GM21515 (cell line): ENCODE data around the gene ZNF253.
A peak's percentile ranks its signal among the peaks of the same experiment; 100 is the strongest.
"Not testable (repeated sequence)": the region's sequence is repeated elsewhere in the genome, so short reads cannot be mapped to it uniquely, and the experiment has no call there.

ENCODE experiments used
- ATAC-seq: cut with Tn5 transposase; IDR thresholded peaks from one replicate; pipeline ENCODE4 v1.9.1; 2021; ENCODE audit not compliant: unreplicated experiment

The ZNF253 gene

DNA sequence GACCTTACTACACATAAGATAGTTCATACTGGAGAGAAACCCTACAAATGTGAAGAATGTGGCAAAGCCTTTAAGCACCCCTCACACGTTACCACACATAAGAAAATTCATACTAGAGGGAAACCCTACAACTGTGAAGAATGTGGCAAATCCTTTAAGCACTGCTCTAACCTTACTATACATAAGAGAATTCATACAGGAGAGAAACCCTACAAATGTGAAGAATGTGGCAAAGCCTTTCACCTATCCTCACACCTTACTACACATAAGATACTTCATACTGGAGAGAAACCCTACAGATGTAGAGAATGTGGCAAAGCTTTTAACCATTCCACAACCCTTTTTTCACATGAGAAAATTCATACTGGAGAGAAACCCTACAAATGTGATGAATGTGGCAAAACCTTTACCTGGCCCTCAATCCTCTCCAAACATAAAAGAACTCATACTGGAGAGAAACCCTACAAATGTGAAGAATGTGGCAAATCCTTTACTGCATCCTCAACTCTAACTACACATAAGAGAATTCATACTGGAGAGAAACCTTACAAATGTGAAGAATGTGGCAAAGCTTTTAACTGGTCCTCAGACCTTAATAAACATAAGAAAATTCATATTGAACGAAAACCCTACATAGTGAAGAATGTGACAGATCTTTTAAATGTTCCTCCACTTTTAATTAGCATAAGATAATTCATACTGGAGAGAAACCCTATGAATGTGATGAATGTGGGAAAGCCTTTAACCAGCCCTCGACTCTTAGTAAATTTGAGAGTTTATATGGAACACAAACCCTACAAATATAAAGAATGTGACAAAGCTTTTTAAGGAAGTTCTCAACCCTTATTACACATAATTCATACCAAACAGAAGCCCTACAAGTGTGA, 26.6 kb downstream of the ZNF253 start:
- not testable (repeated sequence) for ATAC-seq

DNA sequence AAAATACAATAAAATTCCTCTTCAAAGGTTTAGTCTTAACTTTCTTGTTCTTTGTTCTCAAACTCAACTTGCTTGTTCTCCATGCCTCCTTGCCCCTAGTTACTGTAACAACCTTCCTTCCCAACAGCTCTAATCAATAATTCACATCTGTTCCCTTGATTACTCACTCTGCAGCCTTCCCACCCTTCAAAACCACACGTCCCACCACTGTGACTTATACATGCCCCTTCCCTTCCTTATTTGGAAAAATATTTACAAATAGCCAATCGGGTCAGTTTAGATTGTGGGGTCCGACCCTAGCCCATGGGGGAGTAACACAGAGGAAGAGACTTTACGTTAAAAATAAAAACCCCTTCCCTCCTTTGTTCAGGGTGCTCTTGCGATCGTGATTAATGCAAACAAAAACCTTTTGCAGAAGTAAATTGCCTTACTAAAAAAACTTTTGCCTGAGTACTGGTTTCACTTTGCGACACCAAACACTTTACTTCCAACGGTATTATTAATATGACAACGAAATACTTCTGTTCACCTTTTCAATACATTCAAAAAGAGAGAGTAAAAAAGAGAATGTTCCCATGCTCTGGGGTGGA, 34.6 kb downstream of the ZNF253 start:
- peak; percentile 9 for ATAC-seq

DNA sequence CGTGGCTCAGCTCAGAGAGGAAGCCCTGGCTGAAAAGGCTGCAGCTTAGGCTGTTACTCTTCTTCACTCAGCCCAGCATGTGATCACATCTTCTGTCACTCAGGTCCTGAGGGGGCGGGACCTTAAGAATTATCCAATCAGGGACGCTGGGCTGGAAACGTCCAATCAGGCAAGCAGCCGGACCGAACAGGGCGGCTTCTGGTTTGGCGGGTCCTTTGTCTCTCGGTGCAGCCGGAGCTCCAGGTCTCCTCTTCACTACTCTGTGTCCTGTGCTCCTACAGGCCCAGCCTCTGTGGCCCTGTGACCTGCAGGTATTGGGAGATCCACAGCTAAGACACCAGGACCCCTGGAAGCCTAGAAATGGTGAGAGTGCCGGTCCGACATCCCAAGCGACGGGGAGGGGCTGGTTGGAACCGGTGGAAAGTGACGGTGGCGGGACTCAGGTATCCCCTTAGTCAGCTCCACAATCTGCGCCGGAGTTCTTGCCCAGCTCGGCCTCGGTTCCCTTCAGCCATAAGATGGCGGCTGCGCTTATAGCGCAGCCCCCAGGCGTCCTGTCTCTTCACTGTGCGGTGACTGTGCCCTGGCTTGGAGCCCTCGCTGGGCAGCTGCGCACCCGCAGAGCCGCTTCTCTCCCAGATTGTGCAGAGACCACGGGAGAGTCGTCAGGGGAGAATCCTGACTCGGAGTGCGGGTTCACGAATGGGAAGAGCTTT, 35.2 kb downstream of the ZNF253 start, which contains the start of gene ZNF93:
ZNF93 (plus strand) TSS at position 218 of the 716 bp plus-strand sequence; CDS start at position 361, 143 bp downstream.
- ATAC-seq = peak; percentile 93

DNA sequence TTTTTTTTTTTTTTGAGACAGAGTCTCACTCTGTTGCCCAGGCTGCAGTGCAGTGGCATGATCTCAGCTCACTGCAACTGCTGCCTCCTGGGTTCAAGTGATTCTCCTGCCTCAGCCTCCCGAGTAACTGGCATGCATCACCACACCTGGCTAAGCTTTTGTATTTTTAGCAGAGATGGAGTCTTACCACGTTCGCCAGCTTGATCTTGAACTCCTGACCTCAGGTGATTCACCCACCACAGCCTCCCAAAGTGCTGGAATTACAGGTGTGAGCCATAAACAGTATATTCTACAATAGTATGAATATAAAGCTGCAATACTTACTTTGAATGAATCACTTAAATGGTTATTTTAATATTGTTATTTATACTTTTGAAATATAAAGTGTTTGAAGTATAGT, 41.9 kb downstream of the ZNF253 start:
- ATAC-seq = not testable (repeated sequence)

DNA sequence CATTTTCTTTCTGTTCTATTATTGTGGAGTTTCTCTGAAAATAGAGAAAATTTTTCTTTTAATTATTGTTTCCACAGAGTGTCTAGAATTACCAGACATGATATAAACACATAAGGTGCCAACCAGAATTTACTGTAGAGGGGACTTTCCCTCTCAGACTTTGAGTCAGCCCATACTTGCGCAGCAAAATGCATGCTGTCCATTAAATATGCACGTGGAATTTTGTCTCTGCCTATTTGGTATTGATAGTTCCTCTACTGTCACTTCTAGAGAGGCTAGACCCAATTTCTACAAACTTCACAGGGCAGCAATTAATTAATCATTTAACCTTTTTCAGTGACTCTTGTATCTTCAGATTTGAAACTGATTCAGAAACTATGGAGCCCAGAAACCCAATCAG, 44.0 kb downstream of the ZNF253 start:
- no peak for ATAC-seq

DNA sequence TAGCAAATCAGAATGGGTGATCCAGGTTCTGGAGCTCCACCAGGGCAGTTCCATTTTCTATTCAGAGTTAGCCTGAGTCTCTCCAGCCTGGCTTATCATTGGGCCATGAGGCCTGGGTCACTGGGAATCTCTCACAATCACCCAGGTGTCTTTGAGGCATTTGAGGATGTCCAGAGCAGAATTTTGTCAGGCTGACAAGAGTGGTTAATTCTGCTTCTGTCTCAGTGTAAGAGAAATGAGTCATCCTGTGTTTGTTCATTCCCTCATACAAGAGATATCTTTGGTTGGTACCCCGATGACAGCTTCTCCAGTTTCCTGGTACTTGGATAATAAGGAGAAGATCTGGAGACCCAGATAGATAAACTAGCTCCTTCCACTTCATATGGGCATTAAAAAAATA, 45.5 kb downstream of the ZNF253 start:
- no peak for ATAC-seq

DNA sequence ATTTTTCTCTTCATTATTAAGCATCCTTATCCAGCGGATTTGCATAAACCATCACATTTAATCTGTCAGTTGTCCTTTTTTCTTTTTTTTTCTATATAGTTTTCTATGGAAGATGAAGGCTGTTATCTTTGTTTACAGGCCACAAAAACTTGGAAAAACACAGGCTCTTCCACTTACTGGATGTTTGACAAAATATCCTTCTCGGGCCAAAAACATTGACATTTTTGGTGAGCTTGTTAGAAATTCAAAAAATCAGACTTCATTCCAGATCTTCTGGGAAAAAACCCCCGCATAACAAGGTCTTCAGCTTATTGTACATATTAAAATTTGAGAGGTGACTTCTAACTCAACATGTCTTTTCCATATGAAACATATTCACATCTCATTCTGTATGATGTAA, 48.9 kb downstream of the ZNF253 start:
- no peak for ATAC-seq

DNA sequence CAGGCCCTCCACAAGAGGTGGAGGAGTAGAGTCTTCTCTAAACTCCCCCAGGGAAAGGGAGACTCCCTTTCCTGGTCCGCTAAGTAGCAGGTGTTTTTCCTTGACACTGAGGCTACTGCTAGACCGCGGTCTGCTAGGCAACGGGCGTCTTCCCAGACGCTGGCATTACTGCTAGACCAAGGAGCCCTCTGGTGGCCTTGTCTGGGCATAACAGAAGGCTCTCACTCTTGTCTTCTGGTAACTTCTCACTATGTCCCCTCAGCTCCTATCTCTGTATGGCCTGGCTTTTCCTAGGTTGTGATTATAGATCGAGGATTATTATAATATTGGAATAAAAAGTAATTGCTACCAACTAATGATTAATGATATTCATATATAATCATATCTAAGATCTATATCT, 64.7 kb downstream of the ZNF253 start:
- ATAC-seq = not testable (repeated sequence)

DNA sequence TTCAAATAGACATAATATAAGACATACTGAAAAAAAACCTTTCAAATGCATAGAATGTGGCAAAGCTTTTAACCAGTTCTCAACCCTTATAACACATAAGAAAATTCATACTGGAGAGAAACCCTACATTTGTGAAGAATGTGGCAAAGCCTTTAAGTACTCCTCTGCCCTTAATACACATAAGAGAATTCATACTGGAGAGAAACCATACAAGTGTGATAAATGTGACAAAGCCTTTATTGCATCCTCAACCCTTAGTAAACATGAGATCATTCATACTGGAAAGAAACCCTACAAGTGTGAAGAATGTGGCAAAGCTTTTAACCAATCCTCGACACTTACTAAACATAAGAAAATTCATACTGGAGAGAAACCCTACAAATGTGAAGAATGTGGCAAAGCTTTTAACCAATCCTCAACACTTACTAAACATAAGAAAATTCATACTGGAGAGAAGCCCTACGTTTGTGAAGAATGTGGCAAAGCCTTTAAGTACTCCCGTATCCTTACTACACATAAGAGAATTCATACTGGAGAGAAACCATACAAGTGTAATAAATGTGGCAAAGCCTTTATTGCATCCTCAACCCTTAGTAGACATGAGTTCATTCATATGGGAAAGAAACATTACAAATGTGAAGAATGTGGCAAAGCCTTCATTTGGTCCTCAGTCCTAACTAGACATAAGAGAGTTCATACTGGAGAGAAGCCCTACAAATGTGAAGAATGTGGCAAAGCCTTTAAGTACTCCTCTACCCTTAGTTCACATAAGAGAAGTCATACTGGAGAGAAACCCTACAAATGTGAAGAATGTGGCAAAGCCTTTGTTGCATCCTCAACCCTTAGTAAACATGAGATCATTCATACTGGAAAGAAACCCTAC, 68.0 kb downstream of the ZNF253 start:
- not testable (repeated sequence) for ATAC-seq

DNA sequence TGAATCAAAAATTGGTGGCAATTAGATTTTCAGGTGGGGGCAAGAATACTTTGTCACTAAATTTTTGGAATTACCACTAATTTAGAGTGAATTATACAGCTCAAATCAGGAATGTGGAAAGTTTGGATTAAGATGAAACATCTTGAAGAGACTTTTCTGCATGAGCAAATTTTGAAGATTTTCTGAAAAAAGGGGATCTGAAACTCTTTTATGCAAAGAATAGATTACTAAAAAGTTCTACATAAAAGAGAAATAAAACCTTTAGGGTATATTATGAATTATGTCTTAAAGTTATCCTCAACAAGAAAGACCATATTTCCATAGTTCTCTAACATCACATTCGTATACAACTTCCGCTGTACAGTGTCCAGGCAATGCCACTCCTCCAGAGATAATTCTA, 71.7 kb downstream of the ZNF253 start:
- ATAC-seq = no peak

DNA sequence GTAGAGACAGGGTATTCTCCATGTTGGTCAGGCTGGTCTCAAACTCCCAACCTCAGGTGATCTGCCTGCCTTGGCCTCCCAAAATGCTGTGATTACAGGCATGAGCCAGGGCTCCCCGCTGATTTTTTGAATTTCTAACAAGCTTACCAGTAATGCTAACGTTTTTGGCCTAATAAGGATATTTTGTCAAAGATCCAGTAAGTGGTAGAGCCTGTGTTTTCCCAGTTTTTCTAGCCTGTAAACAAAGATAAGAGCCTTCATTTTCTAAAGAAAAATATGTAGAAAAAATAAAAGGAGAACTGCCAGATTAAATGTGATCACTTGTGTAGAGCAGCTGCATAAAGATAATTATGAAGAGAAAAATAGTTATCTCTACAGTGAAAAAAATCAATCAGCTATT, 72.8 kb downstream of the ZNF253 start:
- no peak for ATAC-seq

DNA sequence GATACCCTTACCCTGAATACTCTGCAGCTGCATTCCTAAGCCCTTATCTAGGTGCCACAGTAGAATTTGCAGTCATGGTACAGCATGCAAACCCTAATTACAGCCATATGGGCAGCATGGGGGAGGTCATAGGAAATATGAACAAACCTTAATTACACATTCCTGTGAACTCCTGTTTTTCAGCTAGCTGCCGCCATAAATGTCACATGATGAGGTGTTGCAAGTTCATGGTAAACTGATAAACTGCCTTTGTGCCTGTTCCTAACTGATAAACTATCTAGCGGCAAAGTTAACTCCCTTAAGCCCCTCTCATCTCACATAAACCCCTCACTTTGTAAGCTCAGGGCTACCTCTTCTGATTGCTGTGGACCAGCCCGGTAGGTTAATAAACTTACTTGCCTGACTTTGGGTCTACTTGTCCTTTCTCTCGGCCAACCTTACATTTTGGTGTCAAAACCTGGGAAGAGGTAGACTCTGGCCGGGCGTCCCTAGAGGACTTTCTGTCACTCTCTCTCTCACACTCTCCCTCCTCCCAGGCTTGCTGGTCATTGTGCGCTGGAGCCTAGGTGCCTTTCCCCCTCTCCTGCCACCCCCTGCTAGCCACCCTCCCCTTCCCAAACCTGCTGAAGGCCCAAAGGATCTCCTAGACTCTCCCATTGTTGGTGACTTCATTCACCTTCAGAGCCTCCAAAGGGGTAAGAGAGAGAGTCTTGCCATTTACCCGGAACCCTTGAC, 78.3 kb downstream of the ZNF253 start:
- no peak for ATAC-seq
